ENCODE measurements around the gene GLRX. TPM values are rescaled to one million over a fixed set of nuclear protein-coding genes. Genes with fewer than 3 reads are reported as not detected.

The GLRX gene
- total and polyA plus RNA-seq, 2 of the 13 experiments (the other 11 are each of a cell fraction or from before 2014, with no cell fraction given): 63.8 to 499 TPM

DNA sequence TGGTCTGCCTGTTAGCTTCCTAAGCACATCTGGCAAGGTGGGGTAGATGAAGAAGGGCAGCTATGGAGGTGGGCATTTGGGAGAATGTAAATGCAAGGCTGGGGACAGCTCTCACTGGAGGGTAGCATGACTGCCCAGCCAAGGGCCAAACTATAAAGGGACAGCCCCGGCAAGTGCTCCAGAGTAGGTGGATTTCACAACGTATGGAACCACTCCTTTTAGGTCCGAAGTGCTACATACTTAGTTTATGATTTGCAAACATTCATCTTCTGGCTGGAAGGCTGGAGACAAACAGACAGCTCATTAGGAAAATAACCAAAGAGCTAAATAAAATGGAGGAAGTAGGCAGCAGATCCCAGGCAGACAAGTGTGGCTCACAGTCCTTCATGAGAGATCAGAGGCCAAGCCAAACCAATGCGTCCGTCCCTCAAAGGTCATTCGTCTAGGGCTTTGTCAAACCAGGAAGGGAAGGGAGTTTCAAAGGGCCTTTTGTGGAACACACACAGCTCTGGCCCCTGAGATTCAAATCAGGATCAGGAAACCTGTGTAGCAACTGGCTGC, 42.5 kb upstream of the GLRX start (continued):
- no peak for TF ChIP-seq SCMH1 (CRISPR knock-in tag; IDR thresholded peaks at IDR 0.05; ENCODE audit: borderline replicate concordance)
- TF ChIP-seq ZBTB3 (CRISPR knock-in tag; IDR thresholded peaks at IDR 0.05; ENCODE audit: borderline replicate concordance, low read depth): 0 out of 2 replicates have a peak, but pooled peaks have one; percentile 25
- no peak for TF ChIP-seq CHD2 (IDR thresholded peaks at IDR 0.05; ENCODE audit: low read depth, low read length)
- no peak for TF ChIP-seq ZNF552 (CRISPR knock-in tag; IDR thresholded peaks at IDR 0.05; ENCODE audit: borderline replicate concordance)
- TF ChIP-seq GATAD1 (CRISPR knock-in tag; IDR thresholded peaks at IDR 0.05): peak; percentile 56
- TF ChIP-seq CBFB (CRISPR knock-in tag; IDR thresholded peaks at IDR 0.05): 0 out of 2 replicates have a peak, but pooled peaks have one; percentile 22
- TF ChIP-seq YEATS2 (CRISPR knock-in tag; IDR thresholded peaks at IDR 0.05; ENCODE audit: borderline replicate concordance): no peak
- no peak for TF ChIP-seq ZNF569 (CRISPR knock-in tag; IDR thresholded peaks at IDR 0.05; ENCODE audit: borderline replicate concordance)
- peak; percentile 93 for TF ChIP-seq SKI (IDR thresholded peaks at IDR 0.05; ENCODE audit: partially characterized antibody)
- no peak for TF ChIP-seq MZF1 (CRISPR knock-in tag; IDR thresholded peaks at IDR 0.05; ENCODE audit: borderline replicate concordance)
- TF ChIP-seq NR0B2 (CRISPR knock-in tag; IDR thresholded peaks at IDR 0.05): no peak
- TF ChIP-seq, protein P1, sequence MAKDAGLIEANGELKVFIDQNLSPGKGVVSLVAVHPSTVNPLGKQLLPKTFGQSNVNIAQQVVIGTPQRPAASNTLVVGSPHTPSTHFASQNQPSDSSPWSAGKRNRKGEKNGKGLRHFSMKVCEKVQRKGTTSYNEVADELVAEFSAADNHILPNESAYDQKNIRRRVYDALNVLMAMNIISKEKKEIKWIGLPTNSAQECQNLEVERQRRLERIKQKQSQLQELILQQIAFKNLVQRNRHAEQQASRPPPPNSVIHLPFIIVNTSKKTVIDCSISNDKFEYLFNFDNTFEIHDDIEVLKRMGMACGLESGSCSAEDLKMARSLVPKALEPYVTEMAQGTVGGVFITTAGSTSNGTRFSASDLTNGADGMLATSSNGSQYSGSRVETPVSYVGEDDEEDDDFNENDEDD (CRISPR knock-in tag; IDR thresholded peaks at IDR 0.05; ENCODE audit: borderline replicate concordance): no peak; the same call in 1 of the 2 replicates
- TF ChIP-seq RBAK (CRISPR knock-in tag; IDR thresholded peaks at IDR 0.05): peak; percentile 60; the same call in 1 of the 2 replicates
- 0 out of 2 replicates have a peak, but pooled peaks have one; percentile 29 for TF ChIP-seq ZBTB7A (CRISPR knock-in tag; IDR thresholded peaks at IDR 0.05)
- TF ChIP-seq ZNF282 (IDR thresholded peaks at IDR 0.05; ENCODE audit: partially characterized antibody): no peak
- no peak for TF ChIP-seq NR2F2 (IDR thresholded peaks at IDR 0.05; ENCODE audit: borderline replicate concordance, low read depth)
- peak; percentile 54; the same call in 1 of the 2 replicates for TF ChIP-seq SIX1 (CRISPR knock-in tag; IDR thresholded peaks at IDR 0.05; ENCODE audit: borderline replicate concordance)
- peak; percentile 90 for TF ChIP-seq MEF2D (CRISPR knock-in tag; IDR thresholded peaks at IDR 0.05)
- TF ChIP-seq EP300 (IDR thresholded peaks at IDR 0.05; ENCODE audit: low read depth in 2 of 2, low read length in 2 of 2): peak; percentile 48 to 89; a peak in 2 of 4 replicates
- TF ChIP-seq EP300 (CRISPR knock-in tag; IDR thresholded peaks at IDR 0.05; ENCODE audit: borderline replicate concordance): peak; percentile 81
- 0 out of 2 replicates have a peak, but pooled peaks have one; percentile 20 for TF ChIP-seq TOPORS (CRISPR knock-in tag; IDR thresholded peaks at IDR 0.05)
- TF ChIP-seq, protein P2, sequence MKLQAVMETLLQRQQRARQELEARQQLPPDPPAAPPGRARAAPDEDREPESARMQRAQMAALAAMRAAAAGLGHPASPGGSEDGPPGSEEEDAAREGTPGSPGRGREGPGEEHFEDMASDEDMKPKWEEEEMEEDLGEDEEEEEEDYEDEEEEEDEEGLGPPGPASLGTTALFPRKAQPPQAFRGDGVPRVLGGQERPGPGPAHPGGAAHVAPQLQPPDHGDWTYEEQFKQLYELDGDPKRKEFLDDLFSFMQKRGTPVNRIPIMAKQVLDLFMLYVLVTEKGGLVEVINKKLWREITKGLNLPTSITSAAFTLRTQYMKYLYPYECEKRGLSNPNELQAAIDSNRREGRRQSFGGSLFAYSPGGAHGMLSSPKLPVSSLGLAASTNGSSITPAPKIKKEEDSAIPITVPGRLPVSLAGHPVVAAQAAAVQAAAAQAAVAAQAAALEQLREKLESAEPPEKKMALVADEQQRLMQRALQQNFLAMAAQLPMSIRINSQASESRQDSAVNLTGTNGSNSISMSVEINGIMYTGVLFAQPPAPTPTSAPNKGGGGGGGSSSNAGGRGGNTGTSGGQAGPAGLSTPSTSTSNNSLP (IDR thresholded peaks at IDR 0.05; ENCODE audit: low read depth, low read length): peak; percentile 92; the same call in 1 of the 2 replicates
- TF ChIP-seq RAD21 (CRISPR knock-in tag; IDR thresholded peaks at IDR 0.05): no peak
- 0 out of 2 replicates have a peak, but pooled peaks have one; percentile 24 for TF ChIP-seq BRD4 (CRISPR knock-in tag; IDR thresholded peaks at IDR 0.05)
- no peak for TF ChIP-seq ZNF547 (CRISPR knock-in tag; IDR thresholded peaks at IDR 0.05)
- no peak for TF ChIP-seq NCOA1 (CRISPR knock-in tag; IDR thresholded peaks at IDR 0.05)
- TF ChIP-seq ZNF329 (CRISPR knock-in tag; IDR thresholded peaks at IDR 0.05; ENCODE audit: low read depth): no peak
- no peak for TF ChIP-seq ZNF3 (CRISPR knock-in tag; IDR thresholded peaks at IDR 0.05)
- peak; percentile 75 for TF ChIP-seq RCOR2 (CRISPR knock-in tag; IDR thresholded peaks at IDR 0.05)
- 0 out of 2 replicates have a peak, but pooled peaks have one; percentile 29 for TF ChIP-seq PHF20 (CRISPR knock-in tag; IDR thresholded peaks at IDR 0.05)
- TF ChIP-seq ELF3 (CRISPR knock-in tag; IDR thresholded peaks at IDR 0.05): peak; percentile 98

Data from HepG2 (cell line).